ENCODE measurements around the gene PODXL. TPM values are rescaled to one million over a fixed set of nuclear protein-coding genes. Genes with fewer than 3 reads are reported as not detected.

The PODXL gene
- total RNA-seq, 1 experiment from 2014 or later, result 44.2 TPM

DNA sequence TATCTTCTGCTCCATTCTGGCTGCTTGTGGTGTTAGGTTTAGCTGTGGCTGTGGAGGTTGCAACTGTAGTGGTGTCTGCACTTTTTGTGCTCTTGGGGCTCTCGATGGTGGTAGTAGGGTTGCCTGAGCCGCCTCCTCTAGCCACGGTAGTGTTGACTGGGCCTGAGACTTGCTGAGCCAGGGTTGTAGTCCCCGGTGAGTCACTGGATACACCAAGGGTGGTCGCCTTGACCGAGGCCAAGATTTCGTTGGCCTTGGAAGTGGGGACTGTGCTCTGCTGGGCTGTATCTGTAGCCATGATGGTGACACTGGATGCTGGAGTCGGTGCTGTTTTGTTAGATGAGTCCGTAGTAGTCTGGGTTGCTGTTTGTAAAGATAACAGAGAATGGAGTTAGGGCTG lies 45.4 kb downstream of the PODXL start:
- Histone ChIP-seq H3K4me3 (ENCODE audit: low read length) (no peak overlapping the region), H3K27me3 (ENCODE audit: low read length) (no peaks in the 10 kb centered on the region), H3K9ac (ENCODE audit: low read length) (no peak overlapping the region), H3K79me2 (ENCODE audit: low read length) (peaks cover 17% of the 10 kb centered on the region), H2AFZ (ENCODE audit: low read length) (no peak overlapping the region), H3K9me3 (ENCODE audit: low read length) (no peaks in the 10 kb centered on the region), H3K27ac (ENCODE audit: low read length) (no peak overlapping the region), H3K36me3 (ENCODE audit: low read depth, low read length) (peaks cover 15% of the 10 kb centered on the region; the same call in 1 of the 2 replicates), H3K9me2 (replicated peaks; ENCODE audit: low read length) (no peaks in the 10 kb centered on the region), H3K4me1 (ENCODE audit: insufficient read depth, low read length) (peaks cover 10% of the 10 kb centered on the region; the same call in 1 of the 2 replicates), H3K4me2 (ENCODE audit: low read length) (no peak overlapping the region), H4K20me1 (ENCODE audit: low read length) (0 out of 2 replicates have a peak, but pooled peaks cover 5% of the 10 kb centered on the region), H3F3A (ENCODE audit: low read length, unreplicated experiment) (no peaks in the 10 kb centered on the region)
- DNase-seq (no peak), ATAC-seq (no peak)
- intact Hi-C loops (cut with micrococcal nuclease), result no loop called here
- TF ChIP-seq EZH2 (IDR thresholded peaks at IDR 0.05; ENCODE audit: low read length, unreplicated experiment) (no peak), EZH2phosphoT487 (IDR thresholded peaks at IDR 0.05; ENCODE audit: borderline replicate concordance, low read length) (no peak)
- TF ChIP-seq, protein P1, sequence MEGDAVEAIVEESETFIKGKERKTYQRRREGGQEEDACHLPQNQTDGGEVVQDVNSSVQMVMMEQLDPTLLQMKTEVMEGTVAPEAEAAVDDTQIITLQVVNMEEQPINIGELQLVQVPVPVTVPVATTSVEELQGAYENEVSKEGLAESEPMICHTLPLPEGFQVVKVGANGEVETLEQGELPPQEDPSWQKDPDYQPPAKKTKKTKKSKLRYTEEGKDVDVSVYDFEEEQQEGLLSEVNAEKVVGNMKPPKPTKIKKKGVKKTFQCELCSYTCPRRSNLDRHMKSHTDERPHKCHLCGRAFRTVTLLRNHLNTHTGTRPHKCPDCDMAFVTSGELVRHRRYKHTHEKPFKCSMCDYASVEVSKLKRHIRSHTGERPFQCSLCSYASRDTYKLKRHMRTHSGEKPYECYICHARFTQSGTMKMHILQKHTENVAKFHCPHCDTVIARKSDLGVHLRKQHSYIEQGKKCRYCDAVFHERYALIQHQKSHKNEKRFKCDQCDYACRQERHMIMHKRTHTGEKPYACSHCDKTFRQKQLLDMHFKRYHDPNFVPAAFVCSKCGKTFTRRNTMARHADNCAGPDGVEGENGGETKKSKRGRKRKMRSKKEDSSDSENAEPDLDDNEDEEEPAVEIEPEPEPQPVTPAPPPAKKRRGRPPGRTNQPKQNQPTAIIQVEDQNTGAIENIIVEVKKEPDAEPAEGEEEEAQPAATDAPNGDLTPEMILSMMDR (conservative IDR thresholded peaks at IDR 0.05; ENCODE audit: low read depth, low read length), result no peak
- POLR2A ChIA-PET (ENCODE audit: unreplicated experiment), result no interaction called here
- TSS peak; percentile 62 for BruUV-seq (replicated peaks)
- CTCF ChIA-PET, result no interaction called here

DNA sequence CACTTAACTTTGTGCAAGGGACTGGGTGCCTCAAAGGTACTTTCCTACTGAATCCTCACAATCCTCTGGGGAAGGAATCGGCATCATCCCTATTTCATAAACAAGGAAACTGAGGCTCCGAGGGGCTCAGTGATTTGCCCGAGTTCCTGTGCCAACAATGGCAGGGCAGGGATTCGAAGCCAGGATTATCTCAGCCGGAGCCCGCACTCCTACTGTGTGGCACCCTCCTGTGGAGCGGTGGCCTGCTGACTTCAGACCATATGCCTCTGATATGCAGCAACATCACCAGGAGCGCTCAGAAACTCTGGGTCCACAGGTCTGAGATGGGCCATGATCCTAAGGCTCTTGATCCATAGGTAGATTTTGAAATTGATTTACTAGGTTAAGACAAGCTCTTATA lies 46.6 kb downstream of the PODXL start:
- CTCF ChIA-PET, result no interaction called here
- Histone ChIP-seq H2AFZ (ENCODE audit: low read length) (no peak overlapping the region), H3K4me3 (ENCODE audit: low read length) (no peak overlapping the region), H3K4me2 (ENCODE audit: low read length) (no peak overlapping the region), H3K36me3 (ENCODE audit: low read depth, low read length) (peaks cover 15% of the 10 kb centered on the region; the same call in 1 of the 2 replicates), H3K79me2 (ENCODE audit: low read length) (peaks cover 12% of the 10 kb centered on the region; the same call in 1 of the 2 replicates), H3K9me2 (replicated peaks; ENCODE audit: low read length) (no peaks in the 10 kb centered on the region), H3K9me3 (ENCODE audit: low read length) (no peaks in the 10 kb centered on the region), H4K20me1 (ENCODE audit: low read length) (0 out of 2 replicates have a peak, but pooled peaks cover 5% of the 10 kb centered on the region), H3K27ac (ENCODE audit: low read length) (no peak overlapping the region), H3K27me3 (ENCODE audit: low read length) (no peaks in the 10 kb centered on the region), H3K9ac (ENCODE audit: low read length) (no peak overlapping the region), H3K4me1 (ENCODE audit: insufficient read depth, low read length) (peaks cover 10% of the 10 kb centered on the region; the same call in 1 of the 2 replicates), H3F3A (ENCODE audit: low read length, unreplicated experiment) (no peaks in the 10 kb centered on the region)
- DNase-seq, result no peak
- ATAC-seq, result no peak
- no peak for TF ChIP-seq EZH2phosphoT487 (IDR thresholded peaks at IDR 0.05; ENCODE audit: borderline replicate concordance, low read length)
- TF ChIP-seq, protein P1 (conservative IDR thresholded peaks at IDR 0.05; ENCODE audit: low read depth, low read length), result no peak
- POLR2A ChIA-PET (ENCODE audit: unreplicated experiment), result no interaction called here
- BruUV-seq (replicated peaks), result no TSS peak
- intact Hi-C loops (cut with micrococcal nuclease), result loop anchor here (5.0 kb wide), 1 partner anchor 48 kb away; the partner anchor contains the start of gene PODXL

DNA sequence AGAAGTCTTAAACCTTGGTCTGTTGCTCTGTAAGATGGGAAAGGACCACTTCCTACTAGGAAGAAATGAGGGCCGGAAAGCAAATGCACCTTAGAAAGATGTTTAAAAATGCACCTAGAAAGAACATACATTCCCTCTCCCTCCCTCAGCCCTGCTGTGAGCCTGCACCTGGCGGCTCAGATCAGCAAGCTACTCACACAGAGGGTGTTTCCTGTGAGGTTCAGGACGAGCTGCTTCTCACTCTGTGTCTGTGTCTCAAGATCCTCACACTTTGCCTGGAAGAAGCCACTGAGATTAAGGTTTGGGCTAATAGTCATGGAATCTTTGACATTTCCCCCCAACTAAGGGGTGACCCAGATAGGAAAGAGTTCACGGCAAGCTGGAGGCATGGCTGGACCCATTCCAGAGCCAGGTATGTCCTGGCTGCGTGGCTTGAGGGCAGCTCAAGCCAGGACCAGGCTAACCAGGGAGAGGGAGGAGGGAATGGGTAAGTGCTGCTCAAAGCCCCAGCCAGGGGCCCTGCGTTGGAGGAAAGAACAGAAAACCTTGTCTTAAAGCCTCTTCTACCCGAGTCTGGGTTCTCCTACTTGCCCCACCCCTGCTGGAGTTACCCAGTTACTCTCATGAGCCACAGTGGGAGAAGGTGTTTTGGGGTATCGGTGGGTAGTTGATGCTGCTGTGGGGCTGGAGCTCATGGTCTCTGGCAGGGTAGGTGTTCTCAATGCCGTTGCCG lies 47.5 kb downstream of the PODXL start:
- no peaks in the 10 kb centered on the region for H3K9me3 ChIP-seq (ENCODE audit: low read length)
- peaks cover 15% of the 10 kb centered on the region; the same call in 1 of the 2 replicates for H3K36me3 ChIP-seq (ENCODE audit: low read depth, low read length)
- no peak overlapping the region for H3K27ac ChIP-seq (ENCODE audit: low read length)
- H3K9ac ChIP-seq (ENCODE audit: low read length), result no peak overlapping the region
- no peak overlapping the region for H3K4me3 ChIP-seq (ENCODE audit: low read length)
- DNase-seq, result no peak
- no peak overlapping the region for H2AFZ ChIP-seq (ENCODE audit: low read length)
- peaks cover 12% of the 10 kb centered on the region; the same call in 1 of the 2 replicates for H3K79me2 ChIP-seq (ENCODE audit: low read length)
- 0 out of 2 replicates have a peak, but pooled peaks cover 5% of the 10 kb centered on the region for H4K20me1 ChIP-seq (ENCODE audit: low read length)
- intact Hi-C loops (cut with micrococcal nuclease), result loop anchor here (1.0 to 5.0 kb wide), 2 partner anchors 48 to 145 kb away; partner anchors contain the start of gene PODXL
- H3K4me2 ChIP-seq (ENCODE audit: low read length), result no peak overlapping the region
- no peaks in the 10 kb centered on the region for H3K27me3 ChIP-seq (ENCODE audit: low read length)
- no peaks in the 10 kb centered on the region for H3K9me2 ChIP-seq (replicated peaks; ENCODE audit: low read length)
- H3F3A ChIP-seq (ENCODE audit: low read length, unreplicated experiment), result no peaks in the 10 kb centered on the region
- no TSS peak for BruUV-seq (replicated peaks)
- ChIA-PET POLR2A (ENCODE audit: unreplicated experiment) (interaction anchor here (0.5 kb wide), 1 partner anchor 12 kb away, joined by 6 read pairs; no protein-coding TSS in a partner anchor), CTCF (no interaction called here)
- no peak for ATAC-seq
- TF ChIP-seq EZH2phosphoT487 (IDR thresholded peaks at IDR 0.05; ENCODE audit: borderline replicate concordance, low read length) (no peak), EZH2 (IDR thresholded peaks at IDR 0.05; ENCODE audit: low read length, unreplicated experiment) (no peak)
- TF ChIP-seq, protein P1 (conservative IDR thresholded peaks at IDR 0.05; ENCODE audit: low read depth, low read length), result no peak
- peaks cover 10% of the 10 kb centered on the region; the same call in 1 of the 2 replicates for H3K4me1 ChIP-seq (ENCODE audit: insufficient read depth, low read length)
